HepG2 (cell line): ENCODE data around the gene ACTR1B. TPM values are rescaled to one million over a fixed set of nuclear protein-coding genes. Genes with fewer than 3 reads are reported as not detected.

Experiments used
- ATAC-seq: fragments of 200-7000 bp; cut with Tn5 transposase; 3 replicates; pipeline ENCODE4 v1.9.1; 2020; ENCODE audit warnings: mild to moderate bottlenecking, moderate library complexity
- BruUV-seq: library from RNA; stranded (reverse); fragments of 400-500 nt; replicated peaks from 2 replicates; lab custom pipeline; 2021; lab: Mats Ljungman, UMichigan
- CTCF ChIA-PET: fragments of 300-600 bp; formaldehyde crosslinking; extraction: SDS; loops from one replicate; lab custom pipeline; 2021; ENCODE audit warnings: low total read pairs, inconsistent platforms, low intra/inter-chr PET ratio; lab: Yijun Ruan, JAX
- POLR2A ChIA-PET: fragments of 350-600 bp; sonication (Branson Sonifier 250); formaldehyde crosslinking; loops from one replicate; lab custom pipeline; 2020; ENCODE audit warnings: antibody characterized with exemption, inconsistent platforms; lab: Yijun Ruan, JAX
- DNase-seq: peaks from one replicate; pipeline ENCODE4 v3.0.0-alpha.2; 2015; ENCODE audit warnings: low spot score
- FAIRE-seq: peaks from 3 replicates; lab custom pipeline; 2011; peaks lifted over from hg19 to GRCh38; lab: Jason Lieb, UNC
- H2AFZ ChIP-seq: one replicate; pipeline ENCODE4 v1.6.1; 2011; ENCODE audit warnings: low read length, inconsistent platforms
- H3K27ac ChIP-seq: fragments of 300-600 bp; 3 replicates; pipeline ENCODE4 v1.8.0; 2011; ENCODE audit warnings: mixed run types, mild to moderate bottlenecking, mixed read lengths, low read length, inconsistent platforms; ENCODE audit not compliant: insufficient read depth; ENCODE audit errors: extremely low read length
- H3K27me3 ChIP-seq, 2 experiments: fragments of 200-600 bp in 1 of 2; 2 replicates in 1 of 2; 3 replicates in 1 of 2; pipeline versions ENCODE4 v1.6.0 to v1.8.0; 2011; ENCODE audit warnings: low read length in 2 of 2, mild to moderate bottlenecking in 2 of 2, moderate library complexity in 2 of 2, inconsistent platforms in 1 of 2; ENCODE audit not compliant: insufficient read depth in 2 of 2, control insufficient read depth in 1 of 2
- H3K36me3 ChIP-seq, 2 experiments: fragments of 200-600 bp in 1 of 2; replicated peaks in 1 of 2; 2 replicates in 1 of 2; 3 replicates in 1 of 2; pipeline versions ENCODE4 v1.5.1 to v1.8.0; 2011; ENCODE audit warnings: low read length in 2 of 2, inconsistent platforms in 1 of 2; ENCODE audit not compliant: insufficient read depth in 2 of 2, control insufficient read depth in 1 of 2
- H3K4me1 ChIP-seq: 2 replicates; pipeline ENCODE4 v1.5.1; 2012; ENCODE audit warnings: low read length, inconsistent platforms; ENCODE audit not compliant: insufficient read depth
- H3K4me2 ChIP-seq: 2 replicates; pipeline ENCODE4 v1.6.0; 2011; ENCODE audit warnings: low read depth, low read length, inconsistent platforms
- H3K4me3 ChIP-seq, 3 experiments: fragments of 200-600 bp in 1 of 3; sonication (generic), shearing (Covaris generic) in 1 of 3; replicated peaks in 1 of 3; 2 replicates each; pipeline ENCODE4 v1.5.1; 2011 to 2016; ENCODE audit warnings: low read length in 3 of 3, inconsistent platforms in 2 of 3, low read depth in 2 of 3, mild to moderate bottlenecking in 2 of 3, control low read depth in 1 of 3, mixed read lengths in 1 of 3; ENCODE audit not compliant: insufficient read depth in 1 of 3
- H3K79me2 ChIP-seq: one replicate; pipeline ENCODE4 v1.6.1; 2011; ENCODE audit warnings: low read length, inconsistent platforms; ENCODE audit not compliant: insufficient read depth
- H3K9ac ChIP-seq: 2 replicates; pipeline ENCODE4 v1.6.0; 2011; ENCODE audit warnings: mild to moderate bottlenecking, low read depth, low read length, inconsistent platforms; ENCODE audit not compliant: insufficient read depth
- H3K9me3 ChIP-seq: 2 replicates; pipeline ENCODE4 v1.5.1; 2012; ENCODE audit warnings: mild to moderate bottlenecking, low read length
- H4K20me1 ChIP-seq: 2 replicates; pipeline ENCODE4 v1.6.0; 2011; ENCODE audit warnings: inconsistent platforms, mild to moderate bottlenecking, low read length, moderate library complexity; ENCODE audit not compliant: insufficient read depth
- HDAC2 ChIP-seq: sonication (generic); formaldehyde crosslinking; IDR thresholded peaks from 2 replicates; pipeline ENCODE4 v1.4.0; 2020; ENCODE audit warnings: missing genetic modification reagents
- KAT8 ChIP-seq: IDR thresholded peaks from 2 replicates; pipeline ENCODE4 v1.6.1; 2016; ENCODE audit warnings: missing genetic modification reagents, missing compliant biosample characterization
- MED8 ChIP-seq: sonication (generic); formaldehyde crosslinking; IDR thresholded peaks from 2 replicates; pipeline ENCODE4 v1.8.1; 2023; ENCODE audit warnings: mild to moderate bottlenecking, missing genetic modification reagents; ENCODE audit not compliant: insufficient replicate concordance
- SMARCE1 ChIP-seq: fragments of 450-650 bp; IDR thresholded peaks from 2 replicates; pipeline ENCODE4 v1.6.1; 2017; ENCODE audit warnings: borderline replicate concordance
- SP1 ChIP-seq, 2 experiments: fragments of 450-650 bp in 1 of 2; sonication (generic) in 1 of 2; formaldehyde crosslinking in 1 of 2; IDR thresholded peaks; 2 replicates each; pipeline versions ENCODE4 v1.4.0 to v1.6.1; 2016 to 2020; ENCODE audit warnings: missing genetic modification reagents in 1 of 2
- ZBTB1 ChIP-seq: sonication (generic); formaldehyde crosslinking; IDR thresholded peaks from 2 replicates; pipeline ENCODE4 v1.4.0; 2020; ENCODE audit warnings: missing genetic modification reagents, borderline replicate concordance
- ZKSCAN8 ChIP-seq: IDR thresholded peaks from 2 replicates; pipeline ENCODE4 v1.6.1; 2016; ENCODE audit warnings: borderline replicate concordance, missing genetic modification reagents, missing compliant biosample characterization
- ZNF44 ChIP-seq: sonication (generic); formaldehyde crosslinking; IDR thresholded peaks from 2 replicates; pipeline ENCODE4 v1.5.1; 2020; ENCODE audit warnings: mild to moderate bottlenecking, missing genetic modification reagents
- ZNF567 ChIP-seq: sonication (generic); formaldehyde crosslinking; IDR thresholded peaks from 2 replicates; pipeline ENCODE4 v1.8.1; 2023; ENCODE audit warnings: mild to moderate bottlenecking, missing genetic modification reagents, borderline replicate concordance
- ZNF619 ChIP-seq: sonication (generic); formaldehyde crosslinking; IDR thresholded peaks from 2 replicates; pipeline ENCODE4 v1.4.0; 2020; ENCODE audit warnings: mild to moderate bottlenecking, missing genetic modification reagents
- WGBS: methylation state at CpG from one replicate; pipeline ENCODE4 v1.1.6; 2017; ENCODE audit warnings: low lambda C conversion rate; 5-methylcytosine and 5-hydroxymethylcytosine counted together
- in situ Hi-C: cut with HindIII; loops from 2 replicates; pipeline ENCODE4 v1.10.0; 2017; ENCODE audit warnings: low pct_unique_long_range_greater_than_20kb; ENCODE audit not compliant: extremely low pct_ligation_motif_present
- intact Hi-C: fragments of 100-400 bp; cut with micrococcal nuclease; formaldehyde crosslinking; loops from one replicate; pipeline ENCODE4 v1.10.0; 2022; ENCODE audit not compliant: unreplicated experiment
- polyA plus RNA-seq, 8 experiments: library from polyadenylated mRNA; depleted of rRNA in 3 of 8; stranded (reverse) in 7 of 8; unstranded in 1 of 8; fragments of >200 nt; fragmentation: Illumina TruSeq in 4 of 8; extraction: Trizol in 4 of 8; gene quantifications; 2 replicates each; pipeline versions ENCODE4 v1.2.1 to v1.2.3, GENCODE V29; 2011 to 2016; ENCODE audit warnings: low read depth in 4 of 8, missing spikeins in 1 of 8, mixed read lengths in 1 of 8; ENCODE audit not compliant: insufficient read depth in 1 of 8
- total RNA-seq, 5 experiments: library from RNA; depleted of rRNA; stranded (reverse); fragments of >200 nt; fragmentation: Illumina TruSeq; extraction: Trizol; gene quantifications; 2 replicates each; pipeline ENCODE4 v1.2.3, GENCODE V29; 2016; ENCODE audit warnings: low read depth in 1 of 5
- TF ChIP-seq, protein P1 (sequence below): sonication (generic); formaldehyde crosslinking; IDR thresholded peaks from 2 replicates; pipeline ENCODE4 v1.8.1; 2023; ENCODE audit warnings: mild to moderate bottlenecking, missing genetic modification reagents, borderline replicate concordance
- TF ChIP-seq, protein P2 (sequence below), 2 experiments: fragments of 450-650 bp in 1 of 2; sonication (generic) in 1 of 2; formaldehyde crosslinking in 1 of 2; IDR thresholded peaks; 2 replicates each; pipeline versions ENCODE4 v1.6.1 to v1.8.0; 2016 to 2022; ENCODE audit warnings: antibody characterized with exemption in 1 of 2, mild to moderate bottlenecking in 1 of 2, missing genetic modification reagents in 1 of 2

Gene ACTR1B
- total and polyA plus RNA-seq, 2 of the 13 experiments (the other 11 are each of a cell fraction or from before 2014, with no cell fraction given), result 61.7 to 76.7 TPM

GRCh38 chr2:97704989-97705388, 41.1 kb upstream of the ACTR1B start:
- H3K4me3 ChIP-seq, result no peak overlapping the region
- in situ Hi-C loops (loop anchor here (5.0 to 10.0 kb wide), 2 partner anchors 37 to 680 kb away; no protein-coding TSS in a partner anchor), intact Hi-C loops (loop anchor here (5.0 kb wide), 1 partner anchor 42 kb away; no protein-coding TSS in a partner anchor)
- H3K4me1 ChIP-seq, result peaks cover 15% of the 10 kb centered on the region
- 49% methylated on average over 2 of the region's 5 CpGs for WGBS
- POLR2A ChIA-PET, result no interaction called here
- TF ChIP-seq KAT8 (no peak), MED8 (no peak), HDAC2 (CRISPR knock-in tag) (no peak), ZNF44 (CRISPR knock-in tag) (no peak), SMARCE1 (no peak), ZKSCAN8 (CRISPR knock-in tag) (no peak), ZNF567 (CRISPR knock-in tag) (no peak), ZNF619 (CRISPR knock-in tag) (no peak), ZBTB1 (no peak), SP1 (IDR thresholded peaks at IDR 0.05) (no peak), SP1 (CRISPR knock-in tag; IDR thresholded peaks at IDR 0.05) (no peak)
- TF ChIP-seq, protein P1, sequence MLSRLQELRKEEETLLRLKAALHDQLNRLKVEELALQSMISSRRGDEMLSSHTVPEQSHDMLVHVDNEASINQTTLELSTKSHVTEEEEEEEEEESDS (CRISPR knock-in tag), result no peak
- TF ChIP-seq, protein P2, sequence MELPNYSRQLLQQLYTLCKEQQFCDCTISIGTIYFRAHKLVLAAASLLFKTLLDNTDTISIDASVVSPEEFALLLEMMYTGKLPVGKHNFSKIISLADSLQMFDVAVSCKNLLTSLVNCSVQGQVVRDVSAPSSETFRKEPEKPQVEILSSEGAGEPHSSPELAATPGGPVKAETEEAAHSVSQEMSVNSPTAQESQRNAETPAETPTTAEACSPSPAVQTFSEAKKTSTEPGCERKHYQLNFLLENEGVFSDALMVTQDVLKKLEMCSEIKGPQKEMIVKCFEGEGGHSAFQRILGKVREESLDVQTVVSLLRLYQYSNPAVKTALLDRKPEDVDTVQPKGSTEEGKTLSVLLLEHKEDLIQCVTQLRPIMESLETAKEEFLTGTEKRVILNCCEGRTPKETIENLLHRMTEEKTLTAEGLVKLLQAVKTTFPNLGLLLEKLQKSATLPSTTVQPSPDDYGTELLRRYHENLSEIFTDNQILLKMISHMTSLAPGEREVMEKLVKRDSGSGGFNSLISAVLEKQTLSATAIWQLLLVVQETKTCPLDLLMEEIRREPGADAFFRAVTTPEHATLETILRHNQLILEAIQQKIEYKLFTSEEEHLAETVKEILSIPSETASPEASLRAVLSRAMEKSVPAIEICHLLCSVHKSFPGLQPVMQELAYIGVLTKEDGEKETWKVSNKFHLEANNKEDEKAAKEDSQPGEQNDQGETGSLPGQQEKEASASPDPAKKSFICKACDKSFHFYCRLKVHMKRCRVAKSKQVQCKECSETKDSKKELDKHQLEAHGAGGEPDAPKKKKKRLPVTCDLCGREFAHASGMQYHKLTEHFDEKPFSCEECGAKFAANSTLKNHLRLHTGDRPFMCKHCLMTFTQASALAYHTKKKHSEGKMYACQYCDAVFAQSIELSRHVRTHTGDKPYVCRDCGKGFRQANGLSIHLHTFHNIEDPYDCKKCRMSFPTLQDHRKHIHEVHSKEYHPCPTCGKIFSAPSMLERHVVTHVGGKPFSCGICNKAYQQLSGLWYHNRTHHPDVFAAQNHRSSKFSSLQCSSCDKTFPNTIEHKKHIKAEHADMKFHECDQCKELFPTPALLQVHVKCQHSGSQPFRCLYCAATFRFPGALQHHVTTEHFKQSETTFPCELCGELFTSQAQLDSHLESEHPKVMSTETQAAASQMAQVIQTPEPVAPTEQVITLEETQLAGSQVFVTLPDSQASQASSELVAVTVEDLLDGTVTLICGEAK (IDR thresholded peaks at IDR 0.05), result no peak
- TF ChIP-seq, protein P2 (CRISPR knock-in tag; IDR thresholded peaks at IDR 0.05), result no peak
- no TSS peak for BruUV-seq
- H3K9me3 ChIP-seq, result no peaks in the 10 kb centered on the region
- ATAC-seq (no peak), FAIRE-seq (no peak), DNase-seq (no peak)
- H3K27me3 ChIP-seq, result peaks cover 0 to 2% of the 10 kb centered on the region in 2 experiments; a peak in 1 of 5 replicates
- H2AFZ ChIP-seq, result no peak overlapping the region
- H3K9ac ChIP-seq, result no peak overlapping the region
- H3K27ac ChIP-seq, result no peak overlapping the region
- H3K4me2 ChIP-seq, result peak overlapping the region; percentile 22; the same call in 1 of the 2 replicates
- no peaks in the 10 kb centered on the region for H3K79me2 ChIP-seq
- no peaks in the 10 kb centered on the region for H3K36me3 ChIP-seq
- CTCF ChIA-PET, result no interaction called here
- no peaks in the 10 kb centered on the region for H4K20me1 ChIP-seq
